Spinal cord (tissue), 4 donors: ENCODE results near the gene IDE. TPM values are rescaled to one million over a fixed set of nuclear protein-coding genes. Genes with fewer than 3 reads are reported as not detected.

Source experiments
- polyA plus RNA-seq, 2 donors: library from polyadenylated mRNA; unstranded; fragments of 120-200 nt; gene quantifications; one replicate each; pipeline ENCODE4 v1.2.1, GENCODE V29; 2013; ENCODE audit not compliant: insufficient read length in 2 of 2
- total RNA-seq, 2 donors: library from RNA; depleted of rRNA in 1 of 2; stranded (reverse); fragments of 120-200 nt in 1 of 2; fragments of >200 nt in 1 of 2; gene quantifications; one replicate each; pipeline versions ENCODE4 v1.2.3 to v1.2.4, GENCODE V29; 2013 to 2014

The IDE gene
- total and polyA plus RNA-seq, 4 donors, result 16.0 to 30.1 (median 21.3) TPM

Other genes starting within 250 kb of the IDE start
- gene KIF11, start 19.0 kb upstream of the IDE start, total RNA-seq, result 10 to 100 TPM; 14.4 to 15.2 TPM
- gene KIF11, start 19.0 kb upstream of the IDE start, polyA plus RNA-seq, result 10 to 100 TPM; 13.6 to 18.7 TPM
- gene HHEX, start 115.9 kb upstream of the IDE start, total RNA-seq, result 1 to 10 TPM; 6.0 to 6.8 TPM
- gene HHEX, start 115.9 kb upstream of the IDE start, polyA plus RNA-seq, result 1 to 10 TPM; 7.4 to 8.8 TPM